Ureter (tissue), 1 donor: ENCODE measurements around the gene FGF22. TPM values are rescaled to one million over a fixed set of nuclear protein-coding genes. Genes with fewer than 3 reads are reported as not detected.
A peak's percentile ranks its signal among the peaks of the same experiment; 100 is the strongest.
"Not testable (repeated sequence)": the region's sequence is repeated elsewhere in the genome, so short reads cannot be mapped to it uniquely, and the experiment has no call there.

Experiments used
- DNase-seq: peaks from one replicate; pipeline ENCODE4 v3.0.0-alpha.2; 2020; ENCODE audit warnings: low spot score
- total RNA-seq: library from RNA; stranded (reverse); gene quantifications from one replicate; pipeline ENCODE4 v1.2.4, GENCODE V29; 2023
- donor health status: DM: yes; HTN: yes; CAD: no.

Gene FGF22
- total RNA-seq, 1 donor from 2014 or later: 0.29 TPM

DNA sequence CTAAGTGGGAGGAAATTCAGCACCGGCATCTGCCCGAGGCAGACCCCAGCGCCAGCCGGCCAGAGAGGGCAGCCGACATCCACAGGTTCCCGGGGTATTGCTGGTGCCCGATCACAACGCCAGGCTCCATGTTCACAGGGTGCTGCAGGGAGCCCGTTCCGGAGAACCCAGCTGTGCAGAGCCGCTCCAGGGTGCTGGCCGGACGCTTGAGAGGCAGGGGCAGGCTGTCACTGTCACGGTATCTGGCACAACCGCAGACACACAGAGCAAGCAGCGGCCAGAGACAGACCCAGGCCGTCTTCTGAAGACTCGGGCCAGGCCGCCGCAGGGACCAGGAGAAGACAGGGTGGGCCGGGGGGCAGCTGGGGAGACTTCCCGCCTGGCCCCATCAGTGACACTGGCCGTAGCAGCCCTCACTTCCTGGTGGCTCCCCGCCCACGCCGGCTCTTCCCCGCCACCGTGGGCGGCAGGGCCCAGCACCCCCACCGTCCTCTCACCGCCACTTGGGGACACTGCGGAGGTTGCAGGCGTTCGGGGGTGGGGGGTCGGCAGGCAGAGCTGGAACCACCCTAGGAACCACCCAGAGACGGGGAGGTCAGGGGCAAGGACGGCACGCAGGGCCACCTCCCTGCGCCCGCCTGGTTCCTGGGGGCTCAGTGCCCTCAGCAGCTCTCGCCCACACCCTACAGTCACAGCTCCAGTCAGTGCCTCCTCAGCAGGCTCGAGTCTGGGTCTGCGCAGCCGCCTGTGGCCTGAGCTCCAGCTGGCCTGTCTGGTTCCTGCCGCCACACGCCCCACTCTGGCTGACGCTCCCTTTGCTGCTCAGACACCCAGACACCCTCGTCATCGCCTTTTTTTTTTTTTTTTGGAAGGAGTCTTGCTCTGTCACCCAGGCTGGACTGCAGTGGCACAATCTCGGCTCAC is 19.5 kb downstream of the FGF22 start:
- peak; percentile 83 for DNase-seq

DNA sequence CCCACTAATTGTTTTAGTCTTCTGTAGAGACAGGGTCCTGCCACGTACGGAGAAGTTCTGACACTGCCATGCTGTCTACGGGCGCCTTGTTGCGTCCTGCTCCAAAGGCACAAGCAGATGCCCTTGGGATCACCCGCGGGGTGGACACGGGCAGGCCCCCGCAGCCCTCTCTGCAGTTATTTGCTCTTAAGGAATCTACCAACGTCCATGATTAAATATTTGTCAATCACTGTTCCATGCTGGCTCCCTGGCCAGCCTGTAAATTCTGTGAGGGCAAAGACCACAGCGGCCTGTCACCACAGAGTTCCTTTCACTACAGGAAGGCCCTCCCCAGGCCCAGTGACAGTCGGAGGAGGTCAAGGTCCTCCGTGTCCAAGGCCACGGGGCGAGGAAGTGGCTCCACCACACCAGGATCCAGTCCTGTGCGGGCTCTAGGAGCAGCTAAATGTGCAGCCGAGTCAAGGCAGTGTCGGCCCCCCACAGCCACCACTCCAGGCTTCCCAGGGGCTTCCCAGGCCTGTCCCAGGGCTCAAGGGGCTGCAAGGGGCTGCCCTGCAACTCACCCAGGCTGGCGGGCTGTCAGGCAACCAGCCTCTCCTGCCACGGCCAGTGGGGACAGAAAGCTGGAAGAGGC is 21.2 kb downstream of the FGF22 start:
- DNase-seq: no peak

DNA sequence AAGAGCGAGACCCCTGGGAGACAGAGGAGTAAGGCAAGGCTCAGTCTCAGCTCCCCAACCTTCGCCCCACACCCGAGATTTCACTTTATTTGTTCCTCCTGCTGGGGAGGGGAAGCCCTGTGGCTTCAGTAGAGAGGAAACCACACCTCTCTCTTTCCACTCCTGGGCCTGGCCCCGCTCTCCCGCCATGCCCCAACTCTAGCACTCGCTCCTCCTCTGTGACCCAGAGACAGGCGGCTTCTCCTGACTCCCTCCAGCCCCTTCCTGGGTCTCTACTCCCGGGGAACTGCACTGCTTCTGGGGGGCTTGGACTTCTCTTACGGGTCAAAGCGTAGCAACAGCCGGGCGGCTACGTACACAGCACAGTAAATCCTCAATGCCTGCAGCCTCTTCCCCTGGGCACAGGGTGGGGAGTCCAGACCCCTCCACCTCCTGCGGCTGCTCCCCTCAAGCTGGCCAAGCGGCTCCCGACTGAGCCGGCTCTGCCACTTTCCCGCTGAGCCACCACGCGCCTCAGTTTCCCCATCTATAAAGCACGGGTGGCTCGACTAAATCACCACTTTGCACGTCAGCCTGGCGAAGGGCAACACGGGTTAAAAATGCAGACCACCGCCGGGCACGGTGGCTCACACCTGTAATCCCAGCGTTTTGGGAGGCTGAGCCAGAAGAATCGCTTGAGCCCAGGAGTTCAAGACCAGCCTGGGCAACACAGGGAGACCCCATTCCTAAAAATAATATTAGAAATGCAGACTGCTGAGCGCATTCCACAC is 21.9 kb downstream of the FGF22 start:
- no peak for DNase-seq

DNA sequence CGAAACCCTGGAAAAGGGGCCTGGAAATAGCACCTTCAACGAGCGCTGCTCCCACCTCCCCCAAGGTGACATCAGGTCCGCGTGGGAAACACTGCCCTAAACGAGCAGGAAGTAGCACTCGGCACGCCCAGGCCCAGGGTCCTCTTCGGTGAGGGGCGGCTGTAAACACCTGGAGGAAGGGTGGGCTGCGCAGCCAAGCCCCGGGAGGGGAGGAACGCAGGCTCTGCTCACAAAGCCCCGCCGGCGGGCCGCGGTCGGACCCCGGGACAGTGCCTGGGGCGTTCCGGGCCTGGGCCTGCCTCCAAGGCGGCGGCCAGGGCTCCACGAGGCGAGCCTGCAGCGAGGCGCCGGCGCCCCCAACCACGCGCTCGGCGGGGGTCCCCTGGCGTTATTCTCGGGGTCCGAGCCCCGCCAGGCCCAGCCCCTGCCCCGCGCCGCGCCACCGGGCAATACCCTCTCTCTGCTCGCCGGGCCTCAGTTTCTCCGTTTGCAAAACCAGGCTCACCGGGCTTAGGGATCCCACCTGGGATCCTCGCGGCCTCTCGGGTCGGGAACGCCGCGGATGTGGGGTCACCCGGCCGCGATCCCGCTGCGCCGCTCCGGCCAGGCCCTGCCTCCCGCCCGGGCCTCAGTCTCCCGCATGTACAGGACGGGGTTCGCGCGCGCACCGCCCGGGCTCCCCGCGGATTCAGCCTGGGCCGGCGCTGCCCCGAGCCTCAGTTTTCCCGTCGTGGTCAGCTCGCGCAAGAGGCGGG is 22.7 kb downstream of the FGF22 start:
- DNase-seq: no peak

DNA sequence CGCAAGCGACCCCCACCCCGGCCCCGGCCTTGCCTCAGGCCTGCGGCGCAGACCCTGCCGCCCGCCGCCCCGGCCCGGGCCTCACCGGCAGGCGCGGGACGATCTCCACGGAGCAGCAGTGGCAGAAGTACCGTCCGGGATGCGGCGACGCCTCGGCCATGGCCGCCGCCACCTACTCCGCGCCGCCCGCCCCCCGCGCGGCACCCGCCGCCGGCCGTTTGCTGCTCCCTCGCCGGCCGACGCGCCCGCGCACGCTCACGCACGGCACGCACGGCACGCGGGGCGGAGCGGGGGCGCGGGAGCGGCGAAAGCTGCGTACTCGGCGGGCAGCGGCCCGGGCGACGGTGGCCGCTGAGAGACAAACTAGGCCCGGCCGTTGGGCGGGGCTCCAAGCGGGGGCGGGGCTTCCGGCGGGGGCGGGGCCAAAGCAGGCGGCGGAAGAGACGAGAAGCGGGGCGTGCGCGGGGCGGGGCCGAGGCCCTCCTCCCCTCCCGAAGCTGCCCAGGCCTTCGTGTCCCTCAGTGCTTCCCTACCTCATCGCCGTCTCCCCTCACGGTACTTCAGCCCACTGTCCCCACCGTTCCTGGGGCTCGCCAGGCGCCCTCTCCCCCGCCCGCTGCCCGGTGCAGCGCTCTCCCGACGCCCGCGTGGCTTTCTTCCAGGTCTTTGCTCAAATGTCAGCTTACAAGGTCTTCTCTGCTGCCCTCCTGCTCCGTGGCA is 23.4 kb downstream of the FGF22 start, which contains the start of gene RNF126:
RNF126 (minus strand) TSS at position 253 of the 720 bp plus-strand sequence; CDS start at position 160, 93 bp downstream.
- peak; percentile 96 for DNase-seq

DNA sequence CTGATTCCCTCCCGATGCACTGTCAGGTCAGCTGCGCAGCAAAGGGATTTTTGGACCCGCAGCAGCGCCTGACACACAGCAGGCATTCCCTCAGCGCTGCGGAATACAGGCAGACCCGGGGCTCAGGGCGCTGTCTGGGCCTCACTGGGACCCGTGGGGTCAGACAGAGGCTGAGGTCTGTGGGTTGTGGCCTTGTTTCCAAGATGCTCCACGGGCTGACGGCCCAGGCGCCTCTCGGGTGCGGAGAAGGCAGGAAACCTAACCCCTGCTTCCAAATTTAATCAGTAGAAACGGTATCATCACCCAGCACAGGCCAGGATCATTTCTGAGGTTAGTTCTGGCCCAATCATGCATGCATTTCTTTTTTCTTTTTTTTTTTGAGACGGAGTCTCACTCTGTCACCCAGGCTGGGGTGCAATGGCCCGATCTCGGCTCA is 24.0 kb downstream of the FGF22 start:
- DNase-seq: no peak

DNA sequence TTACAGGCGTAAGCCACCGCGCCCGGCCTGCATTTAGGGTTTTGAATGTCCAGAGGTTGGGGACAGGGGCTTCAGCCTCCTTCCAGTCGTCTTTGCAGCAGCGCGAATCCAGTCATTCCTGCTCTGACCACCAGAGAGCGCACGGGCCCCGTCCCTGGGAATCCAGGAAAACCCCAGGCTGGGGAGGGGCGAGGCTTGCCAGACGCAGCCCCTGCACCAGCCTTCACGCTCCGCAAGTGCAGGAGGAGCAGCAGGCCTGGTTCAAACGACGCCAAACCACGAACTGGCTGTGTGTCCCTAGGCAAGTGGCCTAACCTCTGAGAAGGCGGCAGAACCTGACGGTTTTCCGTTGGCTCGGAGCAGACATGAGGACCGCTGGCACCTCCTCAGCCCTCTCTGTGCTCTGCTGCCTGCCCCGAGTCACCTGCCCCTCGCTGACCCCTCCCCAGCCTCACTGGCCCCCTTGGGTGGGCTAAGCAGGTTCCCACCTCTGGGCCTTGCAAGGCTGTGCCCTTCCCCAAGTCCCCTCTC is 25.3 kb downstream of the FGF22 start:
- peak; percentile 79 for DNase-seq

DNA sequence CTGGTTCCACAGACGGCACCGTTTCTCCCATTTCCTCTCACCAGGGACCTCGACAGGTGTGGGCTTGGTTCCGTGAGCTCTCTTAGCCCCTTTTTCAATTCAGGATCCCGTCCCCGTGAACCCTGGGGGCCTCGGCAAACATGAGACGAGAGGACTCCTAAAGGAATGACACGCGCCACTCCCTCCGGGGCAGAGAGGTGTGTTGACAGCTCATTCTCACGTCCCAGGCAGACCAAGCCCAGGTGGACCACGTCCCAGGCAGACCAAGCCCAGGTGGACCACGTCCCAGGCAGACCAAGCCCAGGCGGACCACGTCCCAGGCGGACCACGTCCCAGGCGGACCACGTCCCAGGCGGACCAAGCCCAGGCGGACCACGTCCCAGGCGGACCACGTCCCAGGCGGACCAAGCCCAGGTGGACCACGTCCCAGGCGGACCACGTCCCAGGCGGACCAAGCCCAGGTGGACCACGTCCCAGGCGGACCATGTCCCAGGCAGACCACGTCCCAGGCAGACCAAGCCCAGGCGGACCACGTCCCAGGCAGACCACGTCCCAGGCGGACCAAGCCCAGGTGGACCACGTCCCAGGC is 27.4 kb downstream of the FGF22 start:
- DNase-seq: not testable (repeated sequence)

DNA sequence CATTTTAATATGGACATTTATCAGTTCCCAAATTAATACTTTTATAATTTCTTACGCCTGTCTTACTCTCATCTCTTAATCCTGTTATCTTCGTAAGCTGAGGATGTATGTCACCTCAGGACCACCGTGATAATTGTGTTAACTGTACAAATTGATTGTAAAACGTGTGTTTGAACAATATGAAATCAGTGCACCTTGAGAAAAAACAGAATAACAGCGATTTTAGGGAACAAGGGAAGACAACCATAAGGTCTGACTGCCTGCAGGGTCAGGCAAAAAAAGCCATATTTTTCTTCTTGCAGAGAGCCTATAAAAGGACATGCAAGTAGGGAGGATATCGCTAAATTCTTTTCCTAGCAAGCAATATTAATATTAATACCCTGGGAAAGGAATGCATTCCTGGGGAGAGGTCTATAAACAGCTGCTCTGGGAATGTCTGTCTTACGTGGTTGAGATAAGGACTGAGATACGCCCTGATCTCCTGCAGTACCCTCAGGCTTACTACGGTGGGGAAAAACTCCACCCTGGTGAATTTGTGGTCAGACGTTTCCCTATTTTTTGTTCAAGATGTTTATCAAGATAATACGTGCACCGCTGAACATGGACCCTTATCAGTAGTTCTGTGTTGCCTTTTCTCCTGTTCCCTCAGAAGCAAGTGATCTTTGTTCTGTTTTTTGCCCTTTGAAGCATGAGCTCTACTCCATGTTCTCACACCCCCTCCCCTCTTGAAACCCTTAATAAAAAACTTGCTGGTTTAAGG is 29.2 kb downstream of the FGF22 start:
- not testable (repeated sequence) for DNase-seq

DNA sequence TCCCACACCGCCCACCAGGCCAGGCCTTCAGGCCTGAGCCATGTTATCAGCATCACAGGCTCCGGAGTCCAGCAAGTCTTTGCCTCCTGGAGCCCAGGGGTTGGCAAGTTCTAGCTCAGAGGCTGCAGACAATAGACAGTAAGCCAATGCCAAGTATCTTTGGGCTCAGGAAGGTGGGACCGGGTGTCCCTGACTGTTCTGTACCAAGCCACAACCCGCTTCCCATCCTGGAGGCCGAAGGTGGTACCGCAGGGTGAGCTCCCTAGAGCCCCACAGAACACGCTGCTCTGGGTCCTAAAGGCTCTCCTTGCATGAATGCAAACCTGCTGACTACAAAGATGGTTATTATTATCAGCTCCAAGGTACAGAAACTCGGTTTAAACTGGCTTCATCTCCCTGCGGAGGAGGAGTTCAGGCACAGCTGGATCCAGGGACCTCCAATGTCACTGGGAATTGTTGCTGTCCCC is 31.0 kb downstream of the FGF22 start:
- no peak for DNase-seq

DNA sequence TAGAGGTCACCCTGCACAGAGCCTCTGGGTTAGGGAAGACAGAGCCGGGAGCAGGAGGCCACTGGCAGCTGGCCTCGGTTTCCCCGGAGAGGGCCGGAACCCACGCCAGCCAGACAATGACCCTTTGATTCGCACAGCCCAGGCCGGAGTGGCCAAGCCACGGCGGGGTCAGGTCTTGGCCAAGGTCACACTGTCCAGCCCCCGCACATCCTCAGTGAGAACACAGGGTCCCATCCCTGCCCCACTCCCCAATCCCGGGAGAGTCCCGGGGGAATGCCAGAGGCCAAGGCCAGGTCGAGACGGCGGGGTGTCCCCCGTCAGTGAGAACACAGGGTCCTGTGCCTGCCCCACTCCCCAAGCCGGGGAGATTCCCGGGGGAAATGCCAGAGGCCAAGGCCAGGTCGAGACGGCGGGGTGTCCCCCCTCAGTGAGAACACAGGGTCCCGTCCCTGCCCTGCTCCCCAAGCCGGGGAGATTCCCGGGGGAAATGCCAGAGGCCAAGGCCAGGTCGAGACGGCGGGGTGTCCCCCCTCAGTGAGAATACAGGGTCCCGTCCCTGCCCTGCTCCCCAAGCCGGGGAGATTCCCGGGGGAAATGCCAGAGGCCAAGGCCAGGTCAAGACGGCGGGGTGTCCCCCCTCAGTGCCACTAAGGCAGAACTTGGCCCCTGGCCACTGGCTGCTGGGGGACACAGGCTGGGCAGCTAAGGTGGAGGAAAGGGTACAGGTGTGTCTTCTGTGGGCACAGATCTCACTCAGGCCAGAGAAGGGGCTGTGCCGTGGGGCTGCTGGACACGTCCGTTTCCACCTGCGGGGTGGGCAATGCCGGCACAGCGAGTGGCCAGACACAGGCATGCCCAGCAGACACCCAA is 34.8 kb downstream of the FGF22 start:
- no peak for DNase-seq

DNA sequence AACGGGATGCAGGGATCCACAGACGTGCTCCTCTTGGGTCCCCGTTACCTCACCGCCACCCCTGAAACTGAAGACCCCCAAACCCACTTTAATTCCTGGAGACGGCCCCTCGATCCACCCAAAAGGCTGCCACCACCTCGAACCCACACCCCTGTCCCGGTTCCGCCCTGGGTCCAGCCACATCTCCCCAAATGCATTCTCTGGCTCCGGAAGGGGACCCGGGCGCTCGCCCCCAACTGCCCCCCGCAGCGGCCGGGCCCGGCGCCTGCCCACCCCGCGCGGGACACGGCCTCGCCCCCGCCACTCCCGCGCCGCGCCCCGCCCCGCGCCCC is 36.3 kb downstream of the FGF22 start:
- no peak for DNase-seq

DNA sequence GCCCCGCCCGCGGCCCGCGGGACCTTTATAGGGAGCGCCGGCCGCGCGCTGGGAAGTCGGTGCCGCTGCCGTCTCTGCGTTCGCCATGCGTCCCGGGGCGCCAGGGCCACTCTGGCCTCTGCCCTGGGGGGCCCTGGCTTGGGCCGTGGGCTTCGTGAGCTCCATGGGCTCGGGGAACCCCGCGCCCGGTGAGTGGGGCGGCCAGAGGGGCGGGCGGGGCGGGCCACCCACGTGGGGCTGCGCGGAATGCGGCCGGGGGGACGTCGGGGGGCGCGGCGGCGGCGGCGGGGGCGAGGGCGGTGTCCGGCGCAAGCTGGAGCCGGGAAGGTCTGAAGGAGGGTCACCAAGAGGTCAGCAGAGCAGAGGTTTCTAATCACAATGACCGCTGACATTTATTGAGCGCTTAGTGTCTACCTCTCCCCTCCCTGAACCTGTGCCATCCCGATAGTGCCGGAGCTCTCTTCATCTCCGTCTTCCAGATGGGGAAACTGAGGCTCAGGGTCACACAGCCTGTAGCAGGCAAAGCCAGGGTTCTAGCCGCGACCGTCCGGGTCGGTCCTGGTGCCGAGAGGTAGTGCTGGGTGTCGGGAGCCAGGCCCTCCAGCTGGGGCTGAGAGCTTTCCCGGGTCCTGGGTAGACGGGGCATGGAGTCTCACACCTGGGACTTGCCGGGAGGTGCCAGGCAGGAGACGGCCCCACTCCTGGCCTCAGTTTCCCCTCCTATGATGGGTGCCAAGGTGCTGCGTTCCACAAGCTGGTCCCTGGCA is 36.8 kb downstream of the FGF22 start, which contains the start of gene FSTL3:
FSTL3 (plus strand) TSS at position 54 of the 767 bp plus-strand sequence; CDS start at position 86, 32 bp downstream.
- DNase-seq: no peak

DNA sequence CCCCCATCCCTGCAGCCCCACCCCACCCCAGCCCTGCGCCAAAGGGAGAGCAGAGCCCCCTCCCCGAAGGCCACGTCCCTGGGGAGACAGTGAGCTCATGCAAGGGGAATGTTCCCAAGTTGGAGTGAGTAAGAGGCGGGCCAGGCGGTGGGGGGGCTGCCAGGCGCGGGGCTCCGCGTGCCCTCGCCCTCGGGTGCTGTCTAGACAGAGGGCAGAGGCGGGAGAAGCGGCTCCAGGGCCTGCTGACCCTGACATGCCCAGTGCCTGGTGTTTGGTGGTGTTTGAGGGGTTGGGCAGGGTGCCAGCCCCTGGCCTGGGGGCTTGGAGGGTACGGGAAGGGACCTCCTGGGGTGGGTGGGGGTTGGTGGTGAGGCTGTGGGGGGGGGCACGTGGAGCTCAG is 37.5 kb downstream of the FGF22 start:
- DNase-seq: no peak

DNA sequence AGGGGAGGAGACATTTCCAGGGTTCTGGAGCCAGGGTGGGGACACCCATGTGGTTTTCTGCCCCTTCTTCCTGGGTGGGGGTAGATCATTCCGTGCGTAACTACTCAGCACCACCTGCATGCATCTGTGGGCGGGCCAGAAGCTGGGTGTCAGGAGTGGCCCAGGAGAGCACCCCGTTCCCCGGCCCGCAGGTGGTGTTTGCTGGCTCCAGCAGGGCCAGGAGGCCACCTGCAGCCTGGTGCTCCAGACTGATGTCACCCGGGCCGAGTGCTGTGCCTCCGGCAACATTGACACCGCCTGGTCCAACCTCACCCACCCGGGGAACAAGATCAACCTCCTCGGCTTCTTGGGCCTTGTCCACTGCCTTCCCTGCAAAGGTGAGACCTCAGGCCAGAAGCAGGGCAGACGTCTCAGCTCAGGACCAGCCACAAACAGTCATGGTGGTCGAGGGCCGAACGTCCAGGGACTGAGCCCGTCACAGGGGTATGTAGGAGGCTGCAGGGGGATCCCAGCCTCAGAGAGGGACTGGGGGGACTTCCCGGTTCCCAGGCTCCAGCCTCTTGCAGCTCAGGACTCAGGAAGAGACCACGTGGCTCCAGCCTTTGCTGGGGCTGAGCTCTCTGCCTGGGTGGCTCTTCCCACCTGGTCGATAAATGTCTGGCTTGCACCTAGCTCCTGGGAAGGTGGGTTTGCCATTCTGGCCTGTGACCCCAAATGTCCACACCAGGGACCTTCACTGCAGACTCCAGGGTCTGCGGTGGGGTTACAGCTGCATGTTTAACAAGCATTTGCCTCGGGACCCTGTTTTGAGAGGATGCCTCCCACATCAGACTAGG is 38.1 kb downstream of the FGF22 start:
- DNase-seq: no peak

DNA sequence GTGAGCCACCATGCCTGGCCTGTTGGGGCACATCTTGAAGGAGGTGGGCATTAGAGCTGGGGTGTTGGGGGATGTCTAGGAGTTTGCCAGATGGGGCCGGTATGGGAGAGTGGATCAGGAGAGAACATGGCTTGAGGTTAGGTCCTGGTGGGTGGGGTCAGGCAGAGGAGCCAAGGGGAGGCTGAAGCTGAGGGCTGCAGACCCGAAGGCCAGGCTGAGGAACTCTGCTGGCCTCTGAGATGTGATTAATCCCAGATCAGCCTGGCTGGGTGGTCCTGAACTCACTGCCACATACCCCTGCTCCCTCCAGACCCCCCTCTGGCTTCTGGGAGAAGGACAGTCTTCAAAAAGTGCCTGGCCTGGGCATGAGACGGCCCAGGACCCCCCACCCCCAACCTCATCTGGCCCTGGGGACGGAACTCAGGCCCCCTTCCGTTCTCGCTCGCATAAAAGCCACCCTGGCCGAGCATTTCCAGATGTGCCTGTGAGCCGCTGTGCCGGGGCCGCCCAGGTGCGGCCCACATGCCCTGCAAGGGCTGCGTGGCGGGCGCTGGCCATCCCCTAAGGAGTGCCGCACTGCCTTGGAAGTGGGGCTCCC is 39.2 kb downstream of the FGF22 start:
- no peak for DNase-seq
